Adrenal gland (tissue), 12 donors: Measurements from ENCODE around the gene CHTF18. TPM values are rescaled to one million over a fixed set of nuclear protein-coding genes. Genes with fewer than 3 reads are reported as not detected.

ENCODE experiments used
- DNase-seq, 7 donors: peaks; one replicate each; pipeline ENCODE4 v3.0.0-alpha.2; 2019 to 2020
- H3K27ac ChIP-seq, 5 donors: fragments of 200-600 bp; sonication (generic) in 4 of 5; 1 replicate in 3 of 5; 2 replicates in 2 of 5; pipeline versions ENCODE4 v1.5.1 to v1.8.0; 2016 to 2020; ENCODE audit warnings: mild to moderate bottlenecking in 1 of 5
- H3K27me3 ChIP-seq: fragments of 200-600 bp; 2 replicates; pipeline ENCODE4 v1.8.0; 2021
- H3K36me3 ChIP-seq, 2 donors: fragments of 200-600 bp; replicated peaks in 1 of 2; 1 replicate in 1 of 2; 2 replicates in 1 of 2; pipeline versions ENCODE4 v1.5.1 to v1.8.0; 2018 to 2022
- H3K4me1 ChIP-seq, 2 donors: fragments of 200-600 bp; replicated peaks in 1 of 2; 1 replicate in 1 of 2; 2 replicates in 1 of 2; pipeline versions ENCODE4 v1.5.1 to v1.8.0; 2018 to 2021
- H3K4me3 ChIP-seq, 4 donors: fragments of 200-600 bp; sonication (generic) in 3 of 4; one replicate each; pipeline ENCODE4 v1.5.1; 2016 to 2018
- H3K9me3 ChIP-seq, 3 donors: fragments of 200-600 bp; sonication (generic) in 1 of 3; replicated peaks in 1 of 3; 1 replicate in 2 of 3; 2 replicates in 1 of 3; pipeline versions ENCODE4 v1.5.1 to v1.8.0; 2016 to 2021
- POLR2A ChIP-seq, 2 donors: fragments of 450-650 bp; IDR thresholded peaks; one replicate each; pipeline ENCODE4 v1.6.1; 2017; ENCODE audit warnings: antibody characterized with exemption in 2 of 2, mild to moderate bottlenecking in 2 of 2, moderate library complexity in 1 of 2
- WGBS, 4 donors: extraction: QIAGEN DNeasy Blood & Tissue Kit in 2 of 4; methylation state at CpG; one replicate each; pipeline versions ENCODE4 v1.1.5 to v1.1.7; 2013 to 2017; 5-methylcytosine and 5-hydroxymethylcytosine counted together
- intact Hi-C, 2 donors: fragments of 100-400 bp; cut with DNase I; formaldehyde crosslinking; loops; one replicate each; pipeline versions ENCODE4 v1.14.1 to v1.15.0; 2022 to 2023
- polyA plus RNA-seq, 3 donors: library from polyadenylated mRNA; stranded (reverse); fragments of 200-250 nt in 2 of 3; fragments of 350-450 nt in 1 of 3; fragmentation: Illumina TruSeq in 1 of 3; extraction: RNeasy Lipid Tissue Mini Kit (QIAGEN cat#74804) in 1 of 3; gene quantifications; one replicate each; pipeline ENCODE4 v1.2.3, GENCODE V29; 2013 to 2014
- total RNA-seq, 9 donors: library from RNA; depleted of rRNA in 4 of 9; stranded (reverse); fragments of >200 nt in 4 of 9; fragments of 120-200 nt in 1 of 9; fragmentation: NEBNext Ultra II Directional in 1 of 9; extraction: Animal tissue kit (Norgen Biotek cat#: 25700) in 1 of 9; gene quantifications; one replicate each; pipeline versions ENCODE4 v1.1.0 to v1.2.4, GENCODE V29; 2013 to 2023
- TF ChIP-seq, protein P1 (sequence below), 6 experiments: fragments of 450-650 bp in 4 of 6; fragments of 200-600 bp in 2 of 6; sonication (generic) in 1 of 6; IDR thresholded peaks; 1 replicate in 5 of 6; 2 replicates in 1 of 6; pipeline versions ENCODE4 v1.5.1 to v1.8.0; 2016 to 2021; ENCODE audit warnings: antibody characterized with exemption in 6 of 6, mild to moderate bottlenecking in 2 of 6, moderate library complexity in 1 of 6
- donor health status: healthy with polysubstance abuse.
- donor health status: Bipolar disorder and iron deficiency.
- donor health status: DM: yes; HTN: yes; CAD: no.
- donor health status: DM: no; HTN: no; CAD: no.
- donor health status: DM: no; HTN: no; CAD: no.
- donor health status: DM: yes; HTN: yes; CAD: no.

CHTF18 gene
- total and polyA plus RNA-seq, 12 donors = 0.29 to 69.8 (median 11.4) TPM

GRCh38 chr16:801584-802363 lies 13.4 kb downstream of the CHTF18 start:
- no peaks in the 10 kb centered on the region for H3K36me3 ChIP-seq
- intact Hi-C loops = no loop called here
- peaks cover 37% of the 10 kb centered on the region for H3K27me3 ChIP-seq
- DNase-seq = no peak
- WGBS, 4 donors = 52 to 59% (median 53%) methylated on average over 13 to 22 of the region's 22 CpGs; no CpG with 5 or more reads in 1 of the 4 donors
- peaks cover 0 to under 1% of the 10 kb centered on the region in 2 donors for H3K4me1 ChIP-seq
- TF ChIP-seq, protein P1, sequence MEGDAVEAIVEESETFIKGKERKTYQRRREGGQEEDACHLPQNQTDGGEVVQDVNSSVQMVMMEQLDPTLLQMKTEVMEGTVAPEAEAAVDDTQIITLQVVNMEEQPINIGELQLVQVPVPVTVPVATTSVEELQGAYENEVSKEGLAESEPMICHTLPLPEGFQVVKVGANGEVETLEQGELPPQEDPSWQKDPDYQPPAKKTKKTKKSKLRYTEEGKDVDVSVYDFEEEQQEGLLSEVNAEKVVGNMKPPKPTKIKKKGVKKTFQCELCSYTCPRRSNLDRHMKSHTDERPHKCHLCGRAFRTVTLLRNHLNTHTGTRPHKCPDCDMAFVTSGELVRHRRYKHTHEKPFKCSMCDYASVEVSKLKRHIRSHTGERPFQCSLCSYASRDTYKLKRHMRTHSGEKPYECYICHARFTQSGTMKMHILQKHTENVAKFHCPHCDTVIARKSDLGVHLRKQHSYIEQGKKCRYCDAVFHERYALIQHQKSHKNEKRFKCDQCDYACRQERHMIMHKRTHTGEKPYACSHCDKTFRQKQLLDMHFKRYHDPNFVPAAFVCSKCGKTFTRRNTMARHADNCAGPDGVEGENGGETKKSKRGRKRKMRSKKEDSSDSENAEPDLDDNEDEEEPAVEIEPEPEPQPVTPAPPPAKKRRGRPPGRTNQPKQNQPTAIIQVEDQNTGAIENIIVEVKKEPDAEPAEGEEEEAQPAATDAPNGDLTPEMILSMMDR (IDR thresholded peaks at IDR 0.05) = no peak
- TF ChIP-seq POLR2A (IDR thresholded peaks at IDR 0.05) = no peak
- no peak overlapping the region for H3K4me3 ChIP-seq
- H3K9me3 ChIP-seq = no peaks in the 10 kb centered on the region
- no peak overlapping the region for H3K27ac ChIP-seq

GRCh38 chr16:802461-802860 lies 14.0 kb downstream of the CHTF18 start:
- no peak for DNase-seq
- Histone ChIP-seq H3K4me3 (no peak overlapping the region), H3K4me1 (peaks cover 0 to 3% of the 10 kb centered on the region in 2 donors), H3K27ac (no peak overlapping the region), H3K36me3 (no peaks in the 10 kb centered on the region), H3K9me3 (no peaks in the 10 kb centered on the region), H3K27me3 (peaks cover 37% of the 10 kb centered on the region)
- WGBS, 4 donors = 64% methylated on average over 7 of the region's 7 CpGs; no CpG with 5 or more reads in 2 of the 4 donors
- intact Hi-C loops = no loop called here
- TF ChIP-seq POLR2A (IDR thresholded peaks at IDR 0.05) = no peak
- TF ChIP-seq, protein P1 (IDR thresholded peaks at IDR 0.05) = no peak

DNA sequence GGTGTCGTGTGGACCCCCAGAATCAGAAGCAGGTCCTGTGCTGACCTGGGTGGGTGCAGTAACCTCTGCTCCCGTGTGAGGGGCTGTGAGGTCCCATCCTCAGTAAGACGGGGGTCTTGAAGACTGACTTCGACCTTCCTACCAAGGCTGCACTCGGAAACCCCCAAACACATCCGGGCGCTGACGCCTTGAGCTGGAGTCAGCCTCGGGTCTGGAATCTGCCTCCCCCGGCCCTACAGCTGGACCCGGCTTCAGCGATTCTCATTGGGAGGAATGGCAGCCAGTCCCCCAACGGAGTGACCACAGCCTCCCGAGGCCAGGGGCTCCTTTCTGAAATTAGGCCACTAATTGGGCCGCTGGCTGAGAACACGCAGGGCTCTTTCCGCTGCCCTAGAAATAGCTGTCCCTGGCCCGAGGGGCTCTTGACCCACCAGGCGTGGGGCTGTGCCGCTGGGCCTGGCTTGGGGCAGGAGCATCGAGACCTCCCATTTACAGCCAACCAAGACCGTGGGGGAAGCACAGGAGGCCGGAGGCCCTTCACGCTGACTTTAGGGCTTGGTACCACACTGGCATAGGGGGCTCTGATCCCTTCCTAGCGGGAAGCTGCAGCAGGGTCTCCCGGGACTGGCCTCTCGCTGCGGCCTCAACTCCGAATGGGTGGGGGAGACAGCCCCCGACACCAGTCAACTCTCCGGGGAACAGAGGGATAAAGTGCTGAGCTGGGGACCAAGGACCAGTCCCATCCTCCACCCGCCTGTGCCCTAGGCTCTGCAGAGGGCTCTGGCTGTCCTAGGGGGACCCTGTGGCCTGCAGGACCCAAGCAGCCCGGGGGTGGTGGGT lies 14.7 kb downstream of the CHTF18 start:
- Histone ChIP-seq H3K4me1 (peaks cover 0 to 6% of the 10 kb centered on the region in 2 donors), H3K36me3 (no peaks in the 10 kb centered on the region), H3K4me3 (no peak overlapping the region), H3K27me3 (peaks cover 37% of the 10 kb centered on the region), H3K27ac (no peak overlapping the region), H3K9me3 (no peaks in the 10 kb centered on the region)
- intact Hi-C loops = no loop called here
- no peak for TF ChIP-seq POLR2A (IDR thresholded peaks at IDR 0.05)
- TF ChIP-seq, protein P1 (IDR thresholded peaks at IDR 0.05) = no peak
- no peak for DNase-seq
- WGBS, 4 donors = 62 to 70% (median 67%) methylated on average over 4 to 33 of the region's 33 CpGs

DNA sequence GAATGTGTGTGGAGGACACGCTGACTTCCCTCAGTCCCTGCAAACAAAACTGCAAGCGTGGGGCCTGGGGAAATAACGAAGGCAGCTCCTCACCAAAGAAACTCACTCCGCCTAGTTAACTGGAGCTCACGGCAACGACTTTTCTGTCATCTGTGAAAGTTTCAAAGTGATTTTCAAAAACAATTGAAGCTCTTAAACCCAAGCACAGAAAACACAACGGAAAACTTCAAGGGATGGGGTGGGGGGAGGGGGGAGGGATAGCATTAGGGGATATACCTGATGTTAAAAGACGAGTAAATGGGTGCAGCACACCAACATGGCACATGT lies 15.3 kb downstream of the CHTF18 start:
- Histone ChIP-seq H3K4me1 (peaks cover 0 to 9% of the 10 kb centered on the region in 2 donors), H3K27me3 (peaks cover 36% of the 10 kb centered on the region), H3K9me3 (no peaks in the 10 kb centered on the region), H3K36me3 (no peaks in the 10 kb centered on the region), H3K27ac (no peak overlapping the region), H3K4me3 (no peak overlapping the region)
- no peak for DNase-seq
- 41 to 62% (median 57%) methylated on average over 8 of the region's 8 CpGs for WGBS, 4 donors
- intact Hi-C loops = no loop called here
- TF ChIP-seq POLR2A (IDR thresholded peaks at IDR 0.05) = no peak
- TF ChIP-seq, protein P1 (IDR thresholded peaks at IDR 0.05) = no peak
